T47D (cell line): ENCODE measurements around the gene FAM117B.
A peak's percentile ranks its signal among the peaks of the same experiment; 100 is the strongest.
"Not testable (repeated sequence)": the region's sequence is repeated elsewhere in the genome, so short reads cannot be mapped to it uniquely, and the experiment has no call there.

Source experiments
- DNase-seq, 2 experiments: peaks; one replicate each; pipeline versions ENCODE4 v3.0.0 to v3.0.0-alpha.2; 2011 to 2012; ENCODE audit warnings: low read depth in 1 of 2, low spot score in 1 of 2
- JUND ChIP-seq: IDR thresholded peaks from 2 replicates; pipeline ENCODE4 v1.6.1; 2012; ENCODE audit warnings: low read depth
- in situ Hi-C: cut with HindIII; loops from 2 replicates; pipeline ENCODE4 v1.10.0; 2016; ENCODE audit warnings: low sequenced_read_pairs, low pct_unique_long_range_greater_than_20kb

The FAM117B gene

DNA sequence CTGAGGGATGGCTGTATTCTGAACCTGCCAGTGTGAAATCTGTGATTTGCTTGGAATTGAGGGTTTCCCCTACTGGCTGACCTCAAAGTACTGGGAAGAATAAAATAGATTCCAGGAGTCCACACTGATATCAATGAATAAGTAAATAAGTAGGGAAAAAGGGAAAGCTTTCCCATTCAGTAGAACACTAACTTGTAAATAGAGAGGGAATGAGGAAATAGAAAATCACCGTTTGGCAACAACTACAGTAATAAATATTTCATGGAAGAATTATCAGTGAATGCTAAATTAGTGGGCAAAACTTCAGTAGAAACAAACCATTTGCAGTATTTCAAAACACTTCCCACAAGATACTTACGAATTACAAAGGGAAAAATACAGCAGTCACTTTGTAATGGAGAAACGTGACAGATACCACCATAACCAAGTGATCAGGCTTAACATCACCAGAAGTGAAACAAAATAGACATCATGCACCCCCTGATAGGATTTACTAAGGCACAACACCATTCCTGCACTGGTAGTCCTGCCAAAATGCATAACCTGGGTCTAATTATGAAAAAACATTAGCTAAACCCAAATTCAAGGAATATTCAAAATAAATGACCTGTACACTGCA is 148.3 kb downstream of the FAM117B start:
- TF ChIP-seq JUND, result no peak
- no peak for DNase-seq
- in situ Hi-C loops, result no loop called here

DNA sequence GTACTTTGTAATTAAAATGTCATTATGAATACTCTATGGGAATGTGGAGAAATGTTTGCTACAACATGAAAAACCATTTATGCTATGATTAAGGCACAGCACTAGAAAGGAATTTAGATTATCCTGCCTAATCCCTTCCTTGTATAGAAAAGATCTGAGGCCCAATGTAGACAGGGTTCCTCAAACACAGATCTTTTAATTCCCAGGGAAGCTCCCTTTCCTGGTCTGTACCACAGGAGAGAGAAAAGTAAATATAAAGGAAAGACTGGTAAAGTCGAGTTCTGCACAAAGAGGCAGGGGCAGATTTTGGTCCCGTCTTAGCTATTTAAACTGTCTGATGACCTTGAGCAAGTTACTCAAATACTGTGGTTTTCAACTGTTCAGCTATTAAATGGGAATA is 152.1 kb downstream of the FAM117B start:
- no peak for TF ChIP-seq JUND
- DNase-seq, result no peak
- in situ Hi-C loops, result no loop called here

- in situ Hi-C loops, result no loop called here
- no peak for TF ChIP-seq JUND
- DNase-seq, result no peak
Measured at GRCh38 chr2:202790676-202791075, 155.9 kb downstream of the FAM117B start.

DNA sequence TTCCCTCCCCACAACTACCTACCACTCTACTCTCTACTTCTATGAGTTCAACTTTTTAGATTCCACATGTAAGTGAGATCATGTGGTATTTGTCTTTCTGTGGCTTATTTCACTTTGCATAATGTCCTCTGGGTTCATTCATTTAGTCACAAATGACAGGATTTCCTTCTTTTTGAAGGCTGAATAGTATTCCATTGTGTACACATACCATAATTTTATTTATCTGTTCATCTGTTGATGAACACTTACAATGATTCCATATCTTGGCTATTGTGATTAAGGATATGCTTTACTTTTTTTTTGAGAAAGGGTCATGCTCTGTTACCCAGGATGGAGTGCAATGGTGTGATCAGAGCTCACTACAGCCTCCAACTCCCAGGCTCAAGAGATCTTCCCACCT is 163.2 kb downstream of the FAM117B start:
- in situ Hi-C loops, result no loop called here

GRCh38 chr2:202805911-202806310 is 171.1 kb downstream of the FAM117B start:
- DNase-seq, in situ Hi-C loops: not testable (repeated sequence)

More for the DNA sequence above, 163.2 kb downstream of the FAM117B start:
- no peak for DNase-seq
- no peak for TF ChIP-seq JUND

- in situ Hi-C loops, DNase-seq: not testable (repeated sequence)
Measured at GRCh38 chr2:202807431-202808138, 172.8 kb downstream of the FAM117B start.

- in situ Hi-C loops, result no loop called here
- no peak for DNase-seq
- TF ChIP-seq JUND, result no peak
Measured at GRCh38 chr2:202808754-202809153, 174.0 kb downstream of the FAM117B start.

DNA sequence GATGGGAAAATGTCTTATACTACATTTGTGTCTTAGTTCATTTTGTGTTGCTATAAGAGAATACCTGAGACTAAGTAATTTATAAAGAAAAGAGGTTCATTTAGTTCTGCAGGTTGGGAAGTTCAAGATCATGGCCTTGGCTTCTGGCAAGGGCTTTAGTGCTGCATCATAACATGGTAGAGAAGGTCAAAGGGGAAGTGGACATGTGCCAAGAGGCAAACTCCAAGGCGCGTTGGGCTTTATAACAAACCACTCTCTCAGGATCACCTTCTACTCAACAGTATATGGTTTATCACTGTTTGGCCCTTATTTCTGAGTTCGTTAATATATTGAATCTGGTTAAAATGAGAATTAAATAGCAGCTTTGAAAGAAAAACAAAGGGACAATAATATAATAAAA is 178.6 kb downstream of the FAM117B start:
- no peak for DNase-seq
- TF ChIP-seq JUND, result no peak
- in situ Hi-C loops, result no loop called here

DNA sequence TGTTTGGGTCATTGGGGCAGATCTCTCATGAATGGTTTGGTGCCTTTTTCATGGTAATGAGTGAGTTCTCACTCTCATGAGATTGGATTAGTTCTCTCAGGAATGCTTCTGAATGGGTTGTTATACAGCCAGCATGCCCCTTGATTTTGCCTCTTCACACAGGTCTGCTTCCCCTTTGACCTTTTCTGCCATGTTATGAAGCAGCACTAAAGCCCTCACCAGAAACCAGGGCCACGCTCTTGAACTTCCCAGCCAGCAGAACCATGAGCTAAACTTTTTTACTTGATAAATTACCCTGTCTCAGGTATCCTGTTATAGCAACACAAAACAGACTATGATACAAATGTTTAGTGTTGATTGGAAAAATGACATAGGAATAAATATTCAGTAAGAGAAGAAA is 179.5 kb downstream of the FAM117B start:
- TF ChIP-seq JUND, result no peak
- in situ Hi-C loops, result no loop called here
- no peak for DNase-seq

DNA sequence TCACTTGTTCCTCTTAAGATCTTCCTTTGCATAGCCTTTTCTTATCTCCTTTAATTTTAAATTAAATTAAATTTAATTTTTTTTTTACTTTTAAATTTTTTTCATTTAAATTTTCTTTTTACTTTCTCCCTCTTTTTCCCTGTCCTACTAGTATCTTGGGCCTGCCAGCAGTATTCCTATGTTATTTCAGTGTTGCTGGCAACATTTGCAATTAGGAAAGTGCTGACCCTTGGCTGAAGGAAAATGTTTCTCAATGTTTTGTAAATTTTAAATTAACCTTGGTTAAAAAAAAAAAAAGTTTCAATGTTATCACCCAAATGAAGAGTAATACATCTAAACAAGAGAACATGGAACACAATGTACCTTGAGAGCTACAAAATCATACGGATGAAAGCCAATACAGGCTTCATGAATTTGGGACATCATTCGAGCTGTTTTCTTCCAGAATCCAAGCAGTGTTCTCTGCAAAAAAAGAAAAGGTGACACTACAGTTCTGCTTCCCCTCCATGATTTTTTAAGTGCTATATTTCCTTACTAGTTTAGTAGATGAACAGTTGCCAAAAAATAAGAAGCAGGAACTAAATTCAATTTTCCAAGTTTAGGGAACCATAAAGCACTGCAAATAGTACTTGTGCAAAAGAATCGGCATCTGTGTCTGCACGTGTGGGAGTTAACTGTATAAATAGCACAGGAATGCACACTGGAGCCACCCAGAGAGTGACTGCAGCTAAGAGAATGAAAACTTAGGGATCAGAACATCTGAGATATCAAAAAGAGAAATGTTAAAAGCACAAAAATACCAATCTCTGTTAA is 181.0 kb downstream of the FAM117B start:
- no peak for TF ChIP-seq JUND
- in situ Hi-C loops, result no loop called here
- DNase-seq, result peak in 1 of 2 experiments; percentile 2

- no peak for DNase-seq
- in situ Hi-C loops, result no loop called here
- TF ChIP-seq JUND, result no peak
Measured at GRCh38 chr2:202817771-202818170, 183.0 kb downstream of the FAM117B start.

DNA sequence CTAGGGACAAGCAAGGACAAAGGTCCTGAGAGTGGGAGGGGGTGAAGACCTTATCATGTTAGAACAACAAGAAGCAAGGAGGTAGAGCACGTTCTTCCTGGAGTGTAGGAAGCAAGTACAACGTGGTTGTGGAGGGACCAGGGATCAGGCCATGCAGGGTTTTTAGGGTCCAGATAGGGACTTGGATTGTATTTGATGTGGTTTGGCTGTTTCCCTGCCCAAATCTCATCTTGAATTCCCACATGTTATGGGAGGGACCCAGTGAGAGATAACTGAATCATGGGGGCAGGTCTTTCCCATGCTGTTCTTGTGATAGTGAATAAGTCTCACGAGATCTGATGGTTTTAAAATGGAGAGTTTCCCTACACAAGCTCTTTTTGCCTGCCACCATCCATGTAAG is 183.6 kb downstream of the FAM117B start:
- TF ChIP-seq JUND, result no peak
- in situ Hi-C loops, result no loop called here
- DNase-seq, result no peak
